Stimulated activated CD4-positive, alpha-beta T cell treated with anti-CD3 and anti-CD28 coated beads, Interleukin-12 subunit alpha, Interleukin-12 subunit beta, amount 100 ng/mL, for 4 hours (primary cell): ENCODE results near the gene PRKN.

Experiments
- DNase-seq: peaks from one replicate; pipeline ENCODE4 v3.0.0-alpha.2; 2020

Gene PRKN

DNA sequence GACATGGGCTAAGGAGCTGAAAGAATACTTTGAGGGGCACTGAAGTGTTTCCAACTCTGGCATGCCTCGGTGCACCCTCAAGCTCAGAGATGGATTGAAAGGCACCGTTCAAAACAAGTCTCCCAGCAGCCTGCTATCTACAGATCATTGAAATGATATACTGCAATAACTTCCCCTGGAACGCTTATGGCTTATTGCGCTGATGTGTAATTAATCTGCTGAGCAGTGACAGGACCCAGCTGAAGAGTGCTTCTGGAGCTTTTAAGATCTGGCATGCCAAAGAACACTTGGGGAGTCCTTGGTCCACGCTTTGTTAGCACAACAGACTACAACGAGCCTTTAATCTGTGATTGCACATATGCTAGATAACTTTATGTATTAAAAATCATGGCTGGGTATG is 708.2 kb downstream of the PRKN start:
- DNase-seq: no peak

DNA sequence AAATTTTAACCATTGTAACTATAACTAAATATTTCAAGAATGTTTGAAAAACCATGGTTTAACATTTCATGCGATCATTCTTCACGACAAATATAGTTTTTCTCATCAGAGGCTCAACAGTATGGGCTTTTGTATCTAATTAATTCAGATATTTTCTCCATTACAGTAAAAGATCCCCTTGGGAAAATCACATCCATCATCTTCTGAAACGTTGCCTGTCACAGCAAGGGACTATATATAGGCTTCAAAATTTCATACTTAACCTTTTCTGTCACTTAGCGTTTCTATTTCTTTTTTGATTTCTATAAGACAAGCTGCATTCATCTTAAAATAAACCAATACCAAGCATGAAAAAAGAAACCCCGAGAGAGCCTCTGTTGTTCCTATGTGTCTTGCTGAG is 710.0 kb downstream of the PRKN start:
- DNase-seq: no peak

DNA sequence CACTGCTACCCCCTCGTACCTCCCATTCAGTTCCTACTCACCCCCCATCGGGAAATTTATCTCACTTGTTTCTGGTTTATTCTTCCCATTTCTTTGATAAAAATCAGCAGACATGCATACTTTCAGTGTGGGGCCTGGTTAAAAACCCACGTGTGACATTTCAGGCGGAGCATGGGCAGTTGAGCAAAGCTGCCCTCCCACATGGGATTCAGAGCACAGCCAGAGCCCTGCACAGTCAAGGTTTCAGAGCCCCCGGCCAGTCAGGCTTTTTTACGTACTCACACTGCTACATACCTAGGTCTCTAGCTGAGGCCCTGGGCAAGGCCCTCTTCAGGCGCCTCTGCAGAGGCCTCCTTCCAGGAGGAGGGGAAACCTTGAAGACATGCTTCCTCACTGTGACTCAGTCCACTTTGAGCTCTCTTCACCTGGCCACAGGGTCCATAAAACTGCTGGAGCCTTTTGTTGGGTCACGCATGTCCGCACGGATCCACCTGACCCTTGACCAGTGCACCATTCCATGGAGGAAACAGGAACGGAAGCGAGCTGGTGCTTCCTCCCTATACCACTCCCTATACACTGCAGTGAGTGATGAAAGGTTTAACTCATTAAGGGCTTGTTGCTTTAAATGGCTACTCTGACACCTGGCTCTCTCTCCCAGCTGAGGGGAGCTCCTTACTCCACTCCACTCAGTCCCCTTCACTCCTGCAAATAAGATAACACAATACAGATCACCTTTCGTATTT is 713.3 kb downstream of the PRKN start:
- DNase-seq: no peak

DNA sequence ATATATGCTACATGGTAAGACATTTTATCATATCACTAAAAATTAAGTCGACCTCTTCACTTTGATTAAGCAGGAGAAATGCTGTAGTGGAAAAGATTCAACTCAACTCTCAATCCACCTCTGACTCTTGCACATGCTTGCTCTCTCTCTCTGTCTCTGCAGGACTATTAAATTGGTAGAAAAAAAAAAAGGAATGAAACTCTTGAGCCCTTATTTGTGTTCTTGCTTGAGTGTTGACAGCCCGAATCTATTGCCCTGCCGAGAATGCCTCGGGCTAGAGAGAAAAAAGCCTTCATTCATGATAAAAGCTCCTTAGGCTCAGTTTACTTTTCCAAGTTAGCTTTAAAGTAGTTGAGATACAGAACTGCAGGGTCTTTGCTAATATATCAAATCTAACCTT is 722.2 kb downstream of the PRKN start:
- DNase-seq: no peak

DNA sequence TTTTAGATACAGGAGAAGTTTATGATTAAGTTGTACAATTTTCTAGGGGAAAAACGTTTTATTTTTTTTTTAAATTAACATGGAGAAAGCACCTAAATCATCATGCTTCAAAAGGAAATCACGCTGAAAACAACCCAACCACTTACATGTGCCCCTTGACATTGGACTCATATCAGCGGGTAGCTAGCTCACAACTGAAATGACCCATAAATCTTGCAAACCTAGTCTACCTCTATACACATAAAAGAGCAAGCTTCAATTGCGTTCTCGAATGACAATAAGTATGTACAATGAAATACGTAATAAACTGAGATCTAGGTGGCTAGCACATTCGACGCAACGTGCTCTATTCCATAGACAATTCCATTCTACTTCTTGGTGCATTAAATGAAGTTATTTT is 730.8 kb downstream of the PRKN start:
- DNase-seq: no peak

DNA sequence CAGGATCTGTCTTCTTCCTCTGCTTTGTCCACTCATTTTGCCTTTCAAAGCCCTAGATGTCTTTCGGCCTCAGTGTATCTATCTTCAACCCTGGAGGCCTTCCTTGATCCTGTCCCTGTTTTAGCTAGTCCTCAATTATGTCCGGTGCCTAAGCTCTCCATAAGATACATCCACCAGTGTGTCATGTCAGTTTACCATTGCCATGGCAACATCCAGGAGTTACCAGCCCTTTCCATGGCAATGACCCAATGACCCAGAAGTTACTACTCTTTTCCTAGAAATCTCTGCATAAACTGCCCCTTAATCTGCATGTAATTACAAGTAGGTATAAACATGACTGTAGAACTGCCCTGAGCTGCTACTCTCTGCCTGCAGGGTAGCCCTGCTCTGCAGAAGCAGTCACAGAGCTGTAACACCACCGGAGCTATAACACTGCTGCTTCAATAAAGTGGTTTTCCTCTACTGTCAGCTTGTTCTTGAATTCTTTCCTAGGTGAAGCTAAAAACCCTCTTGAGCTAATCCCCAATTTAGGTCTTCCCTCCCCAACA is 741.6 kb downstream of the PRKN start:
- DNase-seq: no peak

DNA sequence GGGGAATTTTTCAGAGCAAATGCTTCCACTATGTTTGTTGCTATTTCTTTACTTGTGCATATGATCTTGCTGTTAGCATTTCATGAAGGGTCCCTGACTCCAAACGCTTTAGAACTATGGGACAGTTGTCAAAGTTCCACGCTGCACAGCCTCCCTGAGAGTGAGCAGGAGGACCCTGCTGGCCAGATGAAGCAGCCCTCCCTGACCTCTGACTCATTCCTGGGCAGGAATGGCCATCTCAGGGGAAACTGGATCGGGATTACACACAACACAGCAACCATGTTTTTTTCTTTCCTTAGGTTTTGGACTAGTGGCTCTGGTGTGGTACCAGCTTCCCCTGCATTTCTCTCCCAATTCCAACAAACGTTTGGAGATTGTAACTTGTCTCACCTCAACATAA is 742.9 kb downstream of the PRKN start:
- no peak for DNase-seq

DNA sequence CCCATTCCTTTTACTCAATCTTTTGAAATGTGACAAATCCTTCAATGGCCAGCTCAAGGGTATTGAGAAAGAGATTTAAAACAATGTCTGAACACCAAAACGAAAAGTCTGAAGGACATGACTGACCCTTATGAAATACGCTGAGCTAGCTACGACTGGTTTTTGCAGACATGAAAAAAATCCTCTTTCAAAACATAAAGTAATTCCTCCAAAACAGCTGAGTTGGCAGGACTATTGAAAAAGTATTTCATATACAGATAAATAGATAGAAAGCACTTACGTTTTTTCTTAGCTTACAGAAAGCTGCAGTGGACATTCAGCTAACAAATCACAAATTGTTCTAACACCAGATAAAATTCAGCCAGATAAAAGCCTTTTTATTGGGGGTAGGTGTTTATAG is 751.0 kb downstream of the PRKN start:
- DNase-seq: no peak

DNA sequence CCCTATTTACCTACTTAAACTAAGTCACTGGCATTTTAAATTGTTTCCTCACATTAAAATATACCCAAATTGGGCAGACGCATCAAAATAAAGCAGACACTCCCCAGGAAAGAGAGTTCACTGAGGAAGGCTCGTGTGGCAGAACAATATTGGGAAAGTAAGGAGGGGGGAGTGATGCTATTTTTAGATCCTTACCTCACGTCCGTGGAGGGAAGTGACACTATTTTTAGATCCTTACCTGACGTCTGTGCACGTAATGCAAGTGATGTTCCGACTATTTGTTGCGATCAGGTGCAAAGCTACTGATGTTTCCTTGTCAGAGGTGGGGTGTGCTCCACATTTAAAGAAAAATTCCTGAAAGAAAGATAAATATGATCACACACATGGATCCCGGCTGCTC is 754.5 kb downstream of the PRKN start:
- DNase-seq: no peak

DNA sequence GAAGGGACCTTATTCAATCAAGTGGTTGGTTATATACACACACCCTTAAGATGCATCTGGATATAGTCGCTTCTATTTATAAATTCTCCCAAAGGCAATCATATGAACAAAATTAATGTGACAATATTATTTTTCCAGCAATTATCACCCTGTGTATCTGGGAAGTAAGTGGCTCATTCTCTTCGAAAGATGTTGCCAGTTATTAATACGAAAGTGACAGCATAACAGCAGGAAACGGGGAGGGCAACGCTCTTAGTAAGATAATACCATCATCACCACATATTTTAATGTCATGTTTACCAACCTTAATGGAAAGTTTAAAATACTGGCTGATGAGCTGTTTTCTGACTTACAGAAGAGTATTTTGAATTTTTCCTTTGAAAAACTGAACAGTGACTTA is 756.5 kb downstream of the PRKN start:
- no peak for DNase-seq

DNA sequence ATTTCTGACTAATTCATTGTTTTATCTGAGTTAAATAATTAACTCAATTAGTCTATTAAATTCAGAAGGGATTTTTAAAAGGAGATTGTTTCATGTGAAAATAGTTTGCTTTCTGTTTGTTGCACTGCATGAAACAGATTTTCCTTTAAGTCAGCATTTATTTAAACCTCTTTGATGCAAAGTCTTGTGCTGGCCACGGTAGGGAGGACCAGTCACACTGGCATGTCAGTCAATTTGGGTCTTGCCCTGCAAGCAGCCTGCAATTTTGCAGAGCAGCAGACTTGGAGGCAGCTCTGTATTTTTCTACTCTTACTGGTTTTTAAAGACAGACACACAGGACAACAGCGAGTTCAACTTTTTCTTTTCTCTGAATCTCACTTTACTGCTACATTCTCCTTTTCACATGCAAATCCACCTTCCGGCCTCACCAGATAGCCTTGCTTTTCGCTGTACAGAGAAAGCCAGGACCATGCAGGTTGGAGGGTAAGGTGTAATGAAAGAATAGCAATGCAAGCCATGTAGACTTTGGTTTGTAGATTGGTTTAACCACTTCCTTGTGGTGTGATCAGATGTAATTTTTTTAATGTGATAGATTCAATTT is 763.8 kb downstream of the PRKN start:
- no peak for DNase-seq

DNA sequence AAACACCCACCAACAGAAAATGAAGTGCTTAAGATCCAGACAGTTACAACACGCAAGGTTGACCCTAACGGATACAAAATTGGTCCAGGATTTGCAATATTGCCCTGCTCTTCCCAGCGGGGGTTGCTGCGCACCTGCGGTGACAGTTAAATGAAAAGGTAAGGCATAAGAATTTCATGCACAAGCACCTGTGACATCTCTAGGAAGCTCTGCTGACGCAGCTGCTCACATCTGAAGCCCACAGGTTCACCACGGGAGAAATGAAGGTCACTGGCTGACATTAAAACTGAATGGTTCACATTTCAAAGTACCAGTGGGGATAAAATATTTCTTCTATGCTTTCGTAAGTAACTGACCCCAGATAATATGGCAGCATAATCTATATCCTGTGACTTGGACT is 764.4 kb downstream of the PRKN start:
- no peak for DNase-seq

DNA sequence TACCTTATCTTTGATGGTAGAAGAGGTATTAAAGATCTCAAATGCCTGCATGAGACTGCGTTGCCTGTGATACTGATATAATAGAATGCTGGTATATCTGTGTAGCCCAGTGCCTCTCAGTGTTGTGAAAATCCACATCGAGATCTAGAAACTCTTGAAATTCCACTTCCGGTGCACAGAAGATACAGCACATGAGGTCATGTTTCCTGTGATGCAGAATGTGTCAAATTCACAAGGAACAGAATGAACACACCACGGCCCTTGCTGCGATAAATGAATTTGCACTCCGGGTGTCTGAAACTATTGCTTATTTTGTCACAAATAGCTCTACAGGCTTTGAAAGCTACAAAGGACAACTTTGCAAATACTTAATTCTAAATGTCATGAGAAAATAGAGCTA is 765.8 kb downstream of the PRKN start:
- no peak for DNase-seq

DNA sequence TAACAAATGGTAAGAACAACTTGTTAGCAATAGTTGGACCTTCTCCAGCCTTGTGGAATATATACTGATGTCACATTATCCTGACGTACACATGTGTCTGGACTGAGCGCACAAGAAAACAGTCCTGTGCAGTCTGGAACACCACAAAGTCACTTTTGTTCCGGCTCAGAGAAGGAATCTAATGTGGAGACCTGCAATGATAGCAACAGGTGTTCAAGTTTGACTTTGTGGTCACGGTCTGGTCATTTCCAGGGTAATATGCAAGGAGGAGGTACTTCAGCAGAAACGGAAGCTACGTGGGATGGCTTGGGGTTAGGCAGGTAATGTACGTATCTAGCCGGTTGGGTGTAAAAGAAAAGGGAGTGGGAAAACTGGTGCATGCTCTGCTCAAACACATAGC is 766.5 kb downstream of the PRKN start:
- DNase-seq: no peak

DNA sequence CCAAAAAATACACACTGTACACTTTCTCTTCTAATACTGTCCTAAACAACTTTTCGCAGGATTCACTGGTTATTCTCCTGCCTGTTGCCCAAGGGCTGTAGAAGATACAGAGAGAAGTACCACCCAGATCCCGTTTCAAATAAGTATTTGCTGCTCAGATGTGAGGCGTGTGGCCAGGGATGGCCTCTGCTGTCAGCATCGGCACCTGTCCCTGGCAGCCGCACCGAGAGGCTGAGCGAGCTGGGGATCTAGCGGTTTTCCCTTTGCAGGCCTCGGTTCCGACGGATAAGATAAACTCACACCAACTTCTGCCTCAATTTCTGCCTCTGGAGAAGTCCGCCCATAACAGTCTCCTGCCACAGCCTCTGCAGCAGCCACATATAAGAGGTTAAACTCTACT is 768.5 kb downstream of the PRKN start:
- DNase-seq: no peak

DNA sequence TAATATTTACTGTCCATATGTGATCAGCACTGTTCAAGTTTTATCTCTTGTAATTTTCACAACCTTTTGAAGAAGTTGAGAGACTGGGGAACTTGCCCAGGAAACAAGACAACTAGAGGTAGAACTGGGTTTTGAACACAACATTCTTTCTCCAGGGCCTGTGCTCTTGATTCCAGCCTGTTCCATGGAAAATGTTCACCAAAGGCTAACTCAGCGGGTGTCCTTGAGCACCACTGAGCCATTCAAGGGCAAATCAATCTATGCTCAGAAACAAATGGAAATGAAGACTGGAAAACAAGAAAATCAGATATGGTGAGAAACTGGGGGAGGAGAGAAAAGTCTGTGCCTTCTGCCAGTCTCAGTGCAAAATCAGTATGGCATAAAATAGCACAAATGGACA is 771.5 kb downstream of the PRKN start:
- no peak for DNase-seq

DNA sequence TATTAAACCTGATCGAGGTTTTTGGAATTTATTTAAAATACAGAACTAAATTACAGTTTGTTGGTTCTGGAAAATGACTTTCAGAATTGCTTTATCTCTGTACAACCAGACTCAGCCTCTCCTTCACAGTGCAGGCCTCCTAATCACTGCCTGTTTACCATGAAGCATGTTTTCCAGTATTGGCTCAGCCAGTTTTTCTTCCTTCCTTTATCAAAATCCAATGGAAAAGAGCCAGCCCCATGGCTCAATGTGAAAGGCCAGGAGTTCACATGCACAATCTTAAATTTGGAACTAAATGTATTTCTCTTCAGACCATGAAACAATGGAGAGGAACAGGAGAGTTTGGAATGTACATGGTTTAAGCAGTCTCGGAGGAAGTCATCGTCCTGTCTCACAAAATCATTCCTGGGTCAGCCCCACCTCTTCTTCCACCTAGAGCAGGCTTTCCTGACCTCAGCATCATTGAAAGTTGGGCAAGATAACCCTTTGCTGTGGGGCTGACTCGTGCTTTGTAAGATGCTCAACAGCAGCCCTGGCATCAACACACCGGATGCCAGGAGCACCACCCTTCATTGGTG is 772.8 kb downstream of the PRKN start:
- no peak for DNase-seq

DNA sequence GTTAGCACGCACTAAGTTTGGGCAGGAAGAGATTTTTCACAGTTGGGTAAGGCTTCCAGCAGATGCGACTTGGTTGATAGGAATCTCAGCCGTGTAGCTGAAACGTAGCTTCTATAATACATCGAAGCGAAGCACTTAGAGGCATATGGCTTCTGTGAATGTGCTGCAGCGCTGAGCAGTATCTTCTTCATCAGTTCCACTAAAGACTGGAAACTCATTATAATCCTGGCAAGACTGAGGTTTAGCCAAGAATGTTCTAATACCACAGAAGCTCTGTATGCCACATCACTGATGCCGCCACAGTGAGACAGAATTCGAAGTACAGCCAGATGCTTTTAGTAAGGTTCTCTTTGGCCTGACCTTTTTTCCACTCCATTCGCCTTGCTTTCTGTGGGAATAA is 773.5 kb downstream of the PRKN start:
- DNase-seq: no peak

DNA sequence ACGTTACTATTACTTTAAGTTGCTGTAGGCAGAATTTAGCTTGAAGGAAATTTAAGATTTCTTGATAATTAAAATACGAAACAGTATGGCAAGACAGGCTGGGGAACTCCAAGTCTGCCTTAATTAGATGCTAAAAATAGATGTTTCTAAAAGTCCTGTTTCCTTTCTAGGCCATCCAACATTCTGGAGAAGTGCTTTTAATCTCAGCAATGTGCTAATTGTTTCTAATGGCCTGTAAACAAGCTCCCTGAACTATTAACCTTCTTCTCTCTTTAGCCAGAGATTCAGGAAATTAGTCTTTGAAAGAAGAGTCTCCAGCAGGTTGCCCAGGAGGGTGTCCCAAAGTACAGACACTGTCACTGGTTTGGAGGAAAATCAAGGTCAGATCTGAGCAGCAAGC is 776.4 kb downstream of the PRKN start:
- no peak for DNase-seq

DNA sequence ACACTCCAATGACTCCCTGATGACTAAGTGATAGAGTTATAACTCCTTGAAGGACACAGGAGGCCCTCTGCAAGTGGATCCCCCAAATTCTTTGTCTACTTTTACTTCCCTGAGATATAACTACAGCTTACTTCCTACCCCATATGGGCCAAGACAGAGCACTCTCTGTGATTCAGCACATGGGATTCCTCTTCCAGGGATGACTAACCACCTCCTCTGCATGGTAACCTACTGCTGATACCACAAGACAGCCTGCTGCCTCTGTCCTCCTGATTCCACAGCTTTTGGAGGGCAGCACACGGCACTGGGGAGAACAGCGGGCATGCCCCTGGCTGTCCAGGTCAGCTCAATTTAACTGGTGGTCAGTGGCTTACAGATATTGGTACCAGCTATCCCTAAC is 778.0 kb downstream of the PRKN start:
- no peak for DNase-seq

DNA sequence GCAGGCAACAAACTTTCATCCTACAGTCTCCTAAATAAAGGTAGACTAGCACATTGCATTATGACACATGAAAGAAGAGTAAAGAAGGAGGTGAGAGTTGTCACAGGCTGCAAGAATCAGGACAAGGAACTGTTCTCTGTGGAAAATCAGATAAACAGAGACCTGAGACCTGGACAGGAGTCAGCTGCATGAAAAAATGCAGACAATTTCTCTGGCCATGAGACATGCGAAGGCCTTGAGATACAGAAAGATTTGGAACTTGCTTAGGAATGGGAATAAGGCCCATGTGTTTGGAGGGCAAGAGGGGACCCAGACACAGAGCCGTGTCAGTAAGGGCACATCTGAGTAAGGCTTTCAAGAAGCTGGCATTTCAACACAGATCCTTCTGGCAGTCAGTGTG is 779.1 kb downstream of the PRKN start:
- DNase-seq: no peak

DNA sequence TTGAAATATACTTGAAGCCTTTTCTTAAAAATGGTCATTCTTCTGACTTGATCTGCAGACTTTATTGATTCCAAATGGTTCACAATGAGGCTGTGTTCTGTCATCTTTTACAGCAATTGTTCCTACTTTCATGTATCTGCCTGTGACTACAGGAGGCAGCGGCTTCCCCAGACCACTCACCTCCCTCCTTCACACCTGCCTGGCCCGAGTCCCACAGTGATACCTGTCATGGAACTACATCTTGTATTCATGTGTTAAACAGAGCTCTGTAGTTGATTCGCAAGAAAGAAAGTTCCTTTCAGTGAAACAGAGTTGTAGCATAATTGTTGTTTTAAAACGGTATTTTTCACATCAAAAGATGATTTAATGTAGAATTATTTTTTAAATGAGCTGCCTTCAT is 780.2 kb downstream of the PRKN start:
- no peak for DNase-seq

DNA sequence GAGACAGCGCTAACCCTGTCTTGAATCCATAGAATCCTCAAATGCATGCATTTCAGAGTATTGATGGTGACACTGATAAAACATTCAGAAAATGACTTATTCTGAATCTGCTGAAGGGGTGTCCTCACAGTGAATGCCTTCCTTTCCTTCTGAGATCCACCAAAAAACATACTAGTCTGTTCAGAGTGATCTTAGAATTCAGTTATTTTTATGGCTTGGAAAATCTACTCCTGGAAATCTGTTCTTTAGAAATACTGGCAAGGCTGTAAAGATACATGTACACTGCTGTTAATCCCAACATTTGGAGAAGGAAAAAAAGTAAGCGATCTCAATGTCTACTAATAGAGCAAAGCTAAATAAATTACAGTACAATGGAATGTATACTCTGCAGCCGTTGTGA is 781.1 kb downstream of the PRKN start:
- no peak for DNase-seq

DNA sequence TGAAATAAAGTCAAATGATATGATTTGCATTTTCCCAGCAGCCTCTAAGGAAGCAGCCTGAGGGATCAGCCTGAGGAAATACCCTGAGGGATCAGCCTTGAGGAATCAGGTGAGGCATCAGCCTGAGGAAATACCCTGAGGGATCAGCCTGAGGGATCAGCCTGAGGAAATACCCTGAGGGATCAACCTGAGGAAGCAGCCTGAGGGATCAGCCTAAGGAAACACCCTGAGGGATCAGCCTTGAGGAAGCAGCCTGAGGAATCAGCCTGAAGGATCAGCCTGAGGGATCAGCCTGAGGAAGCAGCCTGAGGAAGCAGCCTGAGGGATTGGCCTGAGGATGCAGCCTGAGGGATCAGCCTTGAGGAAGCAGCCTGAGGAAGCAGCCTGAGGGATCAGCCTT is 784.0 kb downstream of the PRKN start:
- DNase-seq: no peak

DNA sequence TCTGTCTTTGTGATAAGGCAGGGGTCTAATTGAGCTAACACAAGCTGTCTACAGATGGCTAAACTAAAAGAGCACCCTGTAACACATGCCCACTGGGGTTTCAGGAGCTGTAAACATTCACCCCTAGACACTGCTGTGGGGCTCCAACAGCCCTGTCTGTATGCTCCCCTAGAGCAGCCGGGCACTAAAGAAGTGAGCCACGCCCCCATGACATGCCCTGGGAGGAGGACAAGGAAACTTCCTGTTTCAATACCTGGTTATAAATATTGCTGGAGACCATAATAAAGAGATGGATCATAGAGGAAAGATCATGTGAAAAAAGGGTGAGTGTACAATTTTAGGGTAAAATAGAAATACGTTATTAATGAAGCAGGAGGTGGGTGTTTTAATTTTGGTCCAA is 786.0 kb downstream of the PRKN start:
- DNase-seq: no peak
